Fibroblast of skin of back (primary cell): ENCODE data around the gene SYT14.

Experiments
- DNase-seq: peaks from one replicate; pipeline ENCODE4 v3.0.0-alpha.2; 2013

SYT14 gene

DNA sequence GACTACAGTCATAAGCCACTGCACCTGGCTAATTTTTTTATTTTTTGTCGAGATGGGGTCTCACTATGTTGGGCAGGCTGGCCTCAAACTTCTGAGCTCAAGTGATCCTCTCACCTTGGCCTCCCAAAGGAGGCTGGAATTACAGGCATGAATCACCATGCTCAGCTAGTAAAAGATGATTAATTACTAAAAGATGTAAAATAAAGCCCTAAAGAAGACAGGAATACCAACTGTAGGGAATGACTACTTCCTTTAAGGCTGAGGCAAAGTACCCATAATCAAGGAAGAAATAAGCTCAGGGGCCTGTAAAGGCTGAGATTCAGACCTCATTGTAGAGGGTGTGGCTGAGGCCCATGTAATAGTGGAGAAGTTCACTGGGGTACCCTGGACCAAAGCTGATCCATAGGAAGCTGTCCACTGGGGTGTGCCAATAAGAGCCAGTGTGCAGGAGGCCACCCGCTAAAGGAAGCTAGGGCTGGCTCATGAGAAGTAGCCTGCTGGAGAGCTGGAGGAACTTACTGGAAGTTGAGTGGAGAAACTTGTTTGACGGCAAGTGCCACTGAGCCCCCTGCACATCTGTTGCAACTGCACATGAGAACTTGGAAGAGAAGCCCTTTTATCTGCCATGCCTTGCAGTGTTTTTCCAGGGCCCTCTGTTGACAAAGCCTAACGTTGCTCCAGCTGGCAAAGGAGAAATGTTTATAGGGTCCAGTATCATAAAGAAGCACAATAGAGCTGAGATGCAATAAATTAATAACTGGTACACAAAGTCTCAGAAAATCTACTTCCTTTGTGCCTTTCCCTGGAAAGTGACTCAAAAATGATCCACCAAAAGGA, 276.8 kb downstream of the SYT14 start:
- no peak for DNase-seq

DNA sequence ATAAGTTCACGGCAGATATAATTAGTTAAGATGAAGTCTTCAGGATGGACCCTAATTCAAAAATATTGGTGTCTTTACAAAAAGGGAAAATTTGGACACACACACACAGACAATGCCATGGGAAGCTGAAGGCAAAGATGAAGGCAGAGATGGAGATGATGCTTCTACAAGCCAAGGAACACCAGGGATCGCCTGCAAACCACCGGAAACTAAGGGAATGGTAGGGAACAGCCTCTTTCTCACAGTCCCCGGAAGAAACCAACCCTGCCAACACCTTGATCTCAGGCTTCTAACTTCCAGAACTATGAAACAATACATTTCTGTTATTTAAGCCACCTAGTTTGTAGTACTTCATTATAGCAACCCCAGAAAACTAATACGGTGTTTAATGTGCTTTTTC, 279.5 kb downstream of the SYT14 start:
- DNase-seq: no peak

DNA sequence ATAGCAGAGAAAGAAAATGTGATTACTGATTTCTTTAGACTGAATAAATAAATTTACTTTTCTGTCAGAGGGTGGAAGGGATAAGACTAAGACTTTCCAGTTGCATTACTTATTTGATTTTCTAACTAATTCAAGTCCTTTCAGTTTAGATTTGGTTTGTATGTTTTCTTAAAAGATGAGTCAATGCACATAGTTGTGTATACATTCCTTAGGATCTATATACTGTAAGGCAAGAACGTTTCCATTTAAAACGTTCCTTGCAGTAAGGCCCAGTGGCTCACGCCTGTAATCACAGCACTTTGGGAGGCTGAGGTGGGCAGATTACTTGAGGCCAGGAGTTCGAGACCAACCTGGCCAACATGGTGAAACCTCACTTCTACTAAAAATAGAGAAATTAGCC, 280.0 kb downstream of the SYT14 start:
- peak; percentile 64 for DNase-seq
